GM12878 (cell line): ENCODE data around the gene TMEM229B. TPM values are rescaled to one million over a fixed set of nuclear protein-coding genes. Genes with fewer than 3 reads are reported as not detected.

Experiments used
- ATAC-seq: fragments of 200-7000 bp; cut with Tn5 transposase; 3 replicates; pipeline ENCODE4 v1.9.1; 2020; ENCODE audit warnings: mild to moderate bottlenecking, moderate library complexity
- BruUV-seq: library from RNA; stranded (reverse); fragments of 400-500 nt; replicated peaks from 2 replicates; lab custom pipeline; 2021; lab: Mats Ljungman, UMichigan
- CTCF ChIA-PET: fragments of 300-600 bp; sonication (Branson Sonifier 250); formaldehyde crosslinking; extraction: SDS; loops from one replicate; lab custom pipeline; 2021; ENCODE audit warnings: inconsistent platforms; lab: Yijun Ruan, JAX
- POLR2A ChIA-PET: fragments of 350-600 bp; formaldehyde crosslinking; extraction: SDS; loops from one replicate; lab custom pipeline; 2021; ENCODE audit warnings: inconsistent platforms; lab: Charles Lee
- RAD21 ChIA-PET: fragments of 300-600 bp; sonication (Branson Sonifier 250); formaldehyde crosslinking; loops from one replicate; lab custom pipeline; 2023; ENCODE audit warnings: antibody characterized with exemption; ENCODE audit not compliant: unreplicated experiment; lab: Charles Lee
- SMC1A ChIA-PET: fragments of 300-600 bp; sonication (Branson Sonifier 250); formaldehyde crosslinking; loops from one replicate; lab custom pipeline; 2023; ENCODE audit not compliant: unreplicated experiment, uncharacterized antibody; lab: Charles Lee
- DNase-seq: peaks from one replicate; pipeline ENCODE4 v3.0.0-alpha.2; 2011; ENCODE audit warnings: low read depth, low spot score
- FAIRE-seq: peaks from 3 replicates; lab custom pipeline; 2011; peaks lifted over from hg19 to GRCh38; lab: Jason Lieb, UNC
- H2AFZ ChIP-seq: 2 replicates; pipeline ENCODE4 v1.6.0; 2011; ENCODE audit warnings: low read depth, low read length, control low read depth; ENCODE audit not compliant: control insufficient read depth
- H3K27ac ChIP-seq: 2 replicates; pipeline ENCODE4 v1.5.1; 2011; ENCODE audit warnings: control low read depth; ENCODE audit not compliant: control insufficient read depth, insufficient read depth
- H3K27me3 ChIP-seq, 2 experiments: replicated peaks in 1 of 2; 2 replicates each; pipeline versions ENCODE4 v1.6.0 to v1.6.1; 2011; ENCODE audit warnings: low read length in 1 of 2; ENCODE audit not compliant: control insufficient read depth in 2 of 2, insufficient read depth in 2 of 2
- H3K36me3 ChIP-seq, 2 experiments: 2 replicates each; pipeline ENCODE4 v1.5.1; 2011; ENCODE audit warnings: low read length in 1 of 2; ENCODE audit not compliant: control insufficient read depth in 2 of 2, insufficient read depth in 2 of 2
- H3K4me1 ChIP-seq: 2 replicates; pipeline ENCODE4 v1.6.1; 2011; ENCODE audit warnings: mild to moderate bottlenecking, low read length, moderate library complexity, mixed read lengths; ENCODE audit not compliant: control insufficient read depth, insufficient read depth
- H3K4me2 ChIP-seq: 2 replicates; pipeline ENCODE4 v1.6.0; 2011; ENCODE audit warnings: control low read depth; ENCODE audit not compliant: control insufficient read depth, insufficient read depth
- H3K4me3 ChIP-seq: fragments of 200-600 bp; sonication (generic); 2 replicates; pipeline ENCODE4 v1.5.1; 2016
- H3K79me2 ChIP-seq: 2 replicates; pipeline ENCODE4 v1.6.0; 2011; ENCODE audit warnings: low read length; ENCODE audit not compliant: control insufficient read depth, insufficient read depth
- H3K9ac ChIP-seq: 2 replicates; pipeline ENCODE4 v1.8.0; 2011; ENCODE audit warnings: low read length, control low read depth, mixed read lengths; ENCODE audit not compliant: control insufficient read depth, insufficient read depth
- H3K9me3 ChIP-seq: replicated peaks from 3 replicates; pipeline ENCODE4 v1.5.1; 2011; ENCODE audit warnings: mild to moderate bottlenecking, low read length; ENCODE audit not compliant: control insufficient read depth, insufficient read depth
- H4K20me1 ChIP-seq: 2 replicates; pipeline ENCODE4 v1.6.0; 2011; ENCODE audit not compliant: control insufficient read depth, insufficient read depth
- BMI1 ChIP-seq: fragments of 450-650 bp; IDR thresholded peaks from 2 replicates; pipeline ENCODE4 v1.6.1; 2016; ENCODE audit warnings: mild to moderate bottlenecking, moderate library complexity, borderline replicate concordance
- BRCA1 ChIP-seq: IDR thresholded peaks from 2 replicates; pipeline ENCODE4 v1.6.1; 2011; ENCODE audit warnings: low read depth, low read length, improper control_type of control experiment
- ETV6 ChIP-seq, 2 experiments: fragments of 450-650 bp in 1 of 2; IDR thresholded peaks in 1 of 2; conservative IDR thresholded peaks in 1 of 2; 2 replicates each; pipeline ENCODE4 v1.6.1; 2014; ENCODE audit warnings: antibody characterized with exemption in 1 of 2, borderline replicate concordance in 1 of 2, low read depth in 1 of 2, mild to moderate bottlenecking in 1 of 2, moderate library complexity in 1 of 2
- LARP7 ChIP-seq: fragments of 450-650 bp; IDR thresholded peaks from 2 replicates; pipeline ENCODE4 v1.6.1; 2017; ENCODE audit warnings: mild to moderate bottlenecking
- RFX5 ChIP-seq: IDR thresholded peaks from 2 replicates; pipeline ENCODE4 v1.6.1; 2011; ENCODE audit warnings: low read depth, low read length, improper control_type of control experiment
- SP1 ChIP-seq: IDR thresholded peaks from one replicate; pipeline ENCODE4 v1.6.1; 2011; ENCODE audit warnings: low read depth, low read length
- TAF1 ChIP-seq: IDR thresholded peaks from 2 replicates; pipeline ENCODE4 v1.6.1; 2011; ENCODE audit warnings: mild to moderate bottlenecking, low read depth, low read length, borderline replicate concordance
- ZNF217 ChIP-seq: fragments of 450-650 bp; IDR thresholded peaks from 2 replicates; pipeline ENCODE4 v1.6.1; 2017; ENCODE audit warnings: antibody characterized with exemption, mild to moderate bottlenecking
- WGBS: methylation state at CpG from one replicate; pipeline ENCODE4 v1.1.6; 2016; ENCODE audit warnings: low lambda C conversion rate; ENCODE audit not compliant: insufficient replicate concordance, insufficient coverage; ENCODE audit errors: missing lambda C conversion rate; 5-methylcytosine and 5-hydroxymethylcytosine counted together
- in situ Hi-C: fragments of 300-500 bp; cut with MboI; formaldehyde crosslinking; loops from 9 replicates; pipeline ENCODE4 v1.14.3; 2018; ENCODE audit warnings: mixed read lengths
- intact Hi-C: fragments of 100-400 bp; cut with micrococcal nuclease; formaldehyde crosslinking; loops from one replicate; pipeline ENCODE4 v1.14.2; 2022; ENCODE audit not compliant: unreplicated experiment
- polyA plus RNA-seq, 11 experiments: library from polyadenylated mRNA; depleted of rRNA in 4 of 11; unstranded in 6 of 11; stranded (reverse) in 5 of 11; fragments of >200 nt; fragmentation: Nextera tagmentation in 4 of 11; fragmentation: Illumina TruSeq in 1 of 11; extraction: Ambion mirVana in 4 of 11; extraction: Trizol in 1 of 11; gene quantifications; 1 replicate in 1 of 11; 2 replicates in 10 of 11; pipeline versions ENCODE4 v1.2.1 to v1.2.3, GENCODE V29; 2011 to 2016; ENCODE audit warnings: inconsistent platforms in 2 of 11, missing spikeins in 2 of 11, low read depth in 1 of 11
- total RNA-seq, 4 experiments: library from RNA; depleted of rRNA in 3 of 4; stranded (reverse); fragments of >200 nt in 3 of 4; fragmentation: Illumina TruSeq in 1 of 4; extraction: Trizol in 1 of 4; gene quantifications; 2 replicates each; pipeline versions ENCODE4 v1.2.1 to v1.2.3, GENCODE V29; 2013 to 2021

TMEM229B gene
- total and polyA plus RNA-seq, 10 of the 15 experiments (the other 5 are each of a cell fraction or from before 2014, with no cell fraction given): 0.24 to 5.3 (median 1.7) TPM

DNA sequence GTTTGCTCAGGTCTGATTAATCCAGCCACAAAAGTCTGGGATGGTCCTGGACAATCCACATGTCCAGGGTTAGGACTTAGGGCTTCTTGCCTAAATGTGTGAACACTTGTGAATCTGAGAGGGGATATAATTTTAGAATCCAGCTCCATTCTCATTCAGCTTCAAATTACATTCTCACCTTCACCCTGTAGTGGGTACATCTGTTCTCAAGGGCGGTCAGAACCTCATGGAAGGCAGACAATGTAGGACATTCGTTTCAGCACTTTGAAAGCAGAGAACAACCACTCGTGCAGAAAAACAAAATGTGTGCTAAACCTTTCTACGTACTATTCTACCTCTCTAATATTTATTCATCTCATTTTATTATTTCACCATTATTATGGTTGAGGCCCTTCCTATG, 1.2 kb downstream of the TMEM229B start (continued):
- TF ChIP-seq LARP7 (no peak), TAF1 (no peak), SP1 (no peak), BMI1 (no peak), RFX5 (no peak), BRCA1 (no peak), ZNF217 (no peak)
- TF ChIP-seq, all 136 proteins: peak for 0

DNA sequence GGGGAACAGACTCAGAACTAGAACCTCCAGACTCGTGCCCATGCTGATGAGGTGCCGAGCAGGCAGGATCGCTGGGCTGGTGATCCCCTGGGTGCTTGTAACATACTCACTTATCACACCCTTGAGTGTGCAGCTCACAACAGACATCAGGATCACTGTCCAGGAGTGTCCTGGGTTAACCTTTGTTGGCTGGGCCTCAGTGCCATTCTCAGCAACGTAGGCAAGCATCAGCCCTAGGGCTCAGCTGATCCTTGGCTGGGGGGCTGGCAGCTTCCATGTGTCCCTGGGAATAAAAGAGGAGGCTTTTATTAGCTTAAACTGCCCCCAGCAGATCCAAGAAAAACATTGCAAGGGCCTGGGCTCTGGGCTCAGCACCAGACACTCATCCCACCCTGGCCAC, 1.6 kb downstream of the TMEM229B start:
- 80% methylated on average over 4 of the region's 4 CpGs for WGBS
- Histone ChIP-seq H3K27me3 (no peaks in the 10 kb centered on the region), H3K9me3 (peaks cover 6% of the 10 kb centered on the region; the same call in 2 of the 3 replicates), H3K27ac (no peak overlapping the region), H3K36me3 (no peaks in the 10 kb centered on the region; a peak in 1 of 4 replicates), H3K4me1 (peaks cover 41% of the 10 kb centered on the region), H3K4me2 (no peak overlapping the region), H4K20me1 (no peaks in the 10 kb centered on the region), H3K4me3 (no peak overlapping the region), H3K79me2 (no peaks in the 10 kb centered on the region), H3K9ac (no peak overlapping the region), H2AFZ (no peak overlapping the region)
- ATAC-seq (no peak), FAIRE-seq (no peak), DNase-seq (no peak)
- no TSS peak for BruUV-seq
- intact Hi-C loops (no loop called here), in situ Hi-C loops (no loop called here)
- ChIA-PET POLR2A (interaction anchor here (1.1 kb wide), 1 partner anchor 56 kb away, joined by 3 read pairs; no protein-coding TSS in a partner anchor), RAD21 (interaction anchor here (1.0 to 2.8 kb wide), 3 partner anchors 26 to 59 kb away, joined by 4 to 12 read pairs (median 7); no protein-coding TSS in a partner anchor), SMC1A (interaction anchor here (0.9 to 1.9 kb wide), 5 partner anchors 9 to 60 kb away, joined by 3 to 7 read pairs (median 3); no protein-coding TSS in a partner anchor), CTCF (interaction anchor here (2.0 to 3.2 kb wide), 3 partner anchors 39 to 84 kb away, joined by 9 to 28 read pairs (median 11); no protein-coding TSS in a partner anchor)
- TF ChIP-seq ETV6 (conservative IDR thresholded peaks at IDR 0.05 in 1 of 2, IDR thresholded peaks at IDR 0.05 in 1 of 2; ENCODE audit: borderline replicate concordance in 1 of 2, low read depth in 1 of 2): no peak
- no peak for TF ChIP-seq BRCA1
